ENCODE measurements around the gene JOSD1. TPM values are rescaled to one million over a fixed set of nuclear protein-coding genes. Genes with fewer than 3 reads are reported as not detected.

The JOSD1 gene
- total RNA-seq, 1 experiment from 2014 or later: 19.2 TPM

DNA sequence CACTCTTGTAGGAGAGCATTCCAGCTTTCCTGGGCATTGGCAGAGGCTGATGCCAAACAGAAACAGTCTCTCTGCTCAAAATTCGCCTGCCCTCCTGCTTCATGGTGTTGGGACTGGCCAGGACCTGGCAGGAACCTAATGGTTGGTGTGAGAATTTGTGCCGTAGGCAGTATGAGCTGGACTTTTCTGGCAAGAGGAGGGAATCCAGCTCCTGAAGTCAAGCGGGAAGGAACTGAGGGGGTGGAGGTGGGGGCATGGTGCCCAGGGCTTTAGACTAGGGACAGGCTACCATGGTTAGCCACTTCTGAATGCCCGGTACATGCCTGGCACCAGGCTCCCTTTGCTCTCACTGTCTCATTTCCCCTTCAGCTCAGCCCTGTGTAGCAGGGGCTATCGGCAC lies 25.9 kb downstream of the JOSD1 start:
- no peak overlapping the region for H3K9ac ChIP-seq (ENCODE audit: extremely low read depth, insufficient read length, low read length)

More for the DNA sequence above, 25.9 kb downstream of the JOSD1 start:
- H3K27me3 ChIP-seq (ENCODE audit: insufficient read depth, low read length): no peaks in the 10 kb centered on the region
- H3T11ph ChIP-seq (ENCODE audit: low read length): no peak overlapping the region
- Mint-ChIP-seq H3K9me3 (no peaks in the 10 kb centered on the region), H3K27me3 (ENCODE audit: low read depth) (no peaks in the 10 kb centered on the region), H3K27ac (no peak overlapping the region), H3K4me1 (no peaks in the 10 kb centered on the region), H3K4me3 (no peak overlapping the region), H3K36me3 (ENCODE audit: insufficient read depth in 1 of 3, low read depth in 3 of 3) (peaks cover 13 to 26% (median 22%) of the 10 kb centered on the region in 3 experiments; a peak in 6 of 7 replicates)
- no peak overlapping the region for H3K4me2 ChIP-seq (ENCODE audit: insufficient read depth, insufficient read length, low read length)
- H3K79me1 ChIP-seq (ENCODE audit: insufficient read depth, low read depth, low read length, poor library complexity, severe bottlenecking): no peaks in the 10 kb centered on the region
- H2BK12ac ChIP-seq (ENCODE audit: insufficient read length, low read depth, low read length): no peak overlapping the region
- no peak overlapping the region for H2BK5ac ChIP-seq (ENCODE audit: insufficient read length, low read length)
- H2BK20ac ChIP-seq (ENCODE audit: low read depth, low read length, poor library complexity, severe bottlenecking): no peak overlapping the region
- TF ChIP-seq, protein P1, sequence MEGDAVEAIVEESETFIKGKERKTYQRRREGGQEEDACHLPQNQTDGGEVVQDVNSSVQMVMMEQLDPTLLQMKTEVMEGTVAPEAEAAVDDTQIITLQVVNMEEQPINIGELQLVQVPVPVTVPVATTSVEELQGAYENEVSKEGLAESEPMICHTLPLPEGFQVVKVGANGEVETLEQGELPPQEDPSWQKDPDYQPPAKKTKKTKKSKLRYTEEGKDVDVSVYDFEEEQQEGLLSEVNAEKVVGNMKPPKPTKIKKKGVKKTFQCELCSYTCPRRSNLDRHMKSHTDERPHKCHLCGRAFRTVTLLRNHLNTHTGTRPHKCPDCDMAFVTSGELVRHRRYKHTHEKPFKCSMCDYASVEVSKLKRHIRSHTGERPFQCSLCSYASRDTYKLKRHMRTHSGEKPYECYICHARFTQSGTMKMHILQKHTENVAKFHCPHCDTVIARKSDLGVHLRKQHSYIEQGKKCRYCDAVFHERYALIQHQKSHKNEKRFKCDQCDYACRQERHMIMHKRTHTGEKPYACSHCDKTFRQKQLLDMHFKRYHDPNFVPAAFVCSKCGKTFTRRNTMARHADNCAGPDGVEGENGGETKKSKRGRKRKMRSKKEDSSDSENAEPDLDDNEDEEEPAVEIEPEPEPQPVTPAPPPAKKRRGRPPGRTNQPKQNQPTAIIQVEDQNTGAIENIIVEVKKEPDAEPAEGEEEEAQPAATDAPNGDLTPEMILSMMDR (conservative IDR thresholded peaks at IDR 0.05): no peak
- H4K8ac ChIP-seq (replicated peaks; ENCODE audit: insufficient read length, low read depth, low read length): no peak overlapping the region
- H4K20me1 ChIP-seq (ENCODE audit: control insufficient read depth, insufficient read depth, insufficient read length): no peaks in the 10 kb centered on the region
- H3K27ac ChIP-seq (ENCODE audit: insufficient read length, low read depth, low read length): no peak overlapping the region
- no peak overlapping the region for H4K5ac ChIP-seq (ENCODE audit: insufficient read length, low read depth, low read length)
- no peak overlapping the region for H4K91ac ChIP-seq (ENCODE audit: insufficient read length, low read depth, low read length)
- H3K4me1 ChIP-seq (ENCODE audit: insufficient read depth, low read length): no peaks in the 10 kb centered on the region
- no peak overlapping the region for H2AFZ ChIP-seq (ENCODE audit: low read length)
- no peak overlapping the region for H2BK120ac ChIP-seq (ENCODE audit: low read depth, low read length, poor library complexity, severe bottlenecking)
- WGBS (ENCODE audit: extremely low coverage, insufficient read length, low lambda C conversion rate): no CpG with 5 or more reads among the region's 5 CpGs
- no peaks in the 10 kb centered on the region for H3K9me3 ChIP-seq (ENCODE audit: control insufficient read depth, low read depth, low read length)
- no peak overlapping the region for H2AK5ac ChIP-seq (ENCODE audit: insufficient read length, low read length)
- no peaks in the 10 kb centered on the region for H3K79me2 ChIP-seq (ENCODE audit: insufficient read depth, low read length)
- H2BK15ac ChIP-seq (ENCODE audit: low read depth, low read length): no peak overlapping the region
- H3K18ac ChIP-seq (ENCODE audit: insufficient read length, low read depth, low read length): no peak overlapping the region
- H3K23me2 ChIP-seq (ENCODE audit: insufficient read length, low read depth, low read length, poor library complexity, severe bottlenecking): no peaks in the 10 kb centered on the region
- no peak overlapping the region for H3K14ac ChIP-seq (ENCODE audit: insufficient read depth, low read length)
- no peak overlapping the region for H3K23ac ChIP-seq (ENCODE audit: insufficient read length, low read depth, low read length)
- DNase-seq: no peak
- H3K4ac ChIP-seq (ENCODE audit: low read depth, low read length): no peak overlapping the region
- no peak overlapping the region for H3K56ac ChIP-seq (ENCODE audit: insufficient read length, low read depth, low read length)
